Measurements from ENCODE around the gene RASD1.

Gene RASD1

GRCh38 chr17:17519886-17520285, 23.7 kb upstream of the RASD1 start:
- no peak overlapping the region for H3K4me3 ChIP-seq (ENCODE audit: low read depth, low read length)
- TF ChIP-seq CTCF (IDR thresholded peaks at IDR 0.05; ENCODE audit: borderline replicate concordance, insufficient read depth, low read depth, low read length), result no peak

- H3K4me3 ChIP-seq (ENCODE audit: low read depth, low read length), result no peak overlapping the region
- TF ChIP-seq CTCF (IDR thresholded peaks at IDR 0.05; ENCODE audit: borderline replicate concordance, insufficient read depth, low read depth, low read length), result no peak
Measured at GRCh38 chr17:17518951-17519350, 22.8 kb upstream of the RASD1 start.

GRCh38 chr17:17518014-17518413, 21.8 kb upstream of the RASD1 start:
- TF ChIP-seq CTCF (IDR thresholded peaks at IDR 0.05; ENCODE audit: borderline replicate concordance, insufficient read depth, low read depth, low read length), result no peak
- H3K4me3 ChIP-seq (ENCODE audit: low read depth, low read length), result no peak overlapping the region

- no peak for TF ChIP-seq CTCF (IDR thresholded peaks at IDR 0.05; ENCODE audit: borderline replicate concordance, insufficient read depth, low read depth, low read length)
- no peak overlapping the region for H3K4me3 ChIP-seq (ENCODE audit: low read depth, low read length)
Measured at GRCh38 chr17:17516941-17517720, 20.9 kb upstream of the RASD1 start.

GRCh38 chr17:17515934-17516930, 20.0 kb upstream of the RASD1 start:
- no peak for TF ChIP-seq CTCF (IDR thresholded peaks at IDR 0.05; ENCODE audit: borderline replicate concordance, insufficient read depth, low read depth, low read length)
- H3K4me3 ChIP-seq (ENCODE audit: low read depth, low read length), result no peak overlapping the region

GRCh38 chr17:17514993-17515933, 19.1 kb upstream of the RASD1 start:
- no peak for TF ChIP-seq CTCF (IDR thresholded peaks at IDR 0.05; ENCODE audit: borderline replicate concordance, insufficient read depth, low read depth, low read length)
- H3K4me3 ChIP-seq (ENCODE audit: low read depth, low read length), result no peak overlapping the region
